Stimulated activated CD8-positive, alpha-beta memory T cell treated with anti-CD3 and anti-CD28 coated beads, Interleukin-12 subunit alpha, Interleukin-12 subunit beta, amount 100 ng/mL, for 1 hour (primary cell): Measurements from ENCODE around the gene VMP1.

ENCODE experiments used
- DNase-seq: peaks from one replicate; pipeline ENCODE4 v3.0.0-alpha.2; 2020; ENCODE audit warnings: low read depth

The VMP1 gene

DNA sequence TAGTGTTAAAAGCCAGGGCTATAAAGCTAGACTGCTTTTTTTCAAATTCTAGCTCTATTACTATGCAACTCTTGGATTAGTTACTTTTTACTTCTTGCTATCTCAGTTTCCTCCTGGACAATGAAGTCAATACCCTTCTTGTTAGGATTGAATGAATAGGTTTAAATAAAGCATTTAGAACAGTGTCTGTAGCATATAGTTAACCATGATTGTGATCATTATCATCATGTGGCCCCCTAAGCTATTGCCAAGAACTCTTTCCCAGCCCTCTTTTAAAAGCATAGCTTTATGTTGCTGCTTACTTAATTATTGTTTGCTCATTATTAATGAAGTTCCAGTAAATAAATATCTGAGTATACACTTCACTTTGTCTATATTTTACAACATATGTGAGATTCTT is 4.5 kb downstream of the VMP1 start:
- no peak for DNase-seq

DNA sequence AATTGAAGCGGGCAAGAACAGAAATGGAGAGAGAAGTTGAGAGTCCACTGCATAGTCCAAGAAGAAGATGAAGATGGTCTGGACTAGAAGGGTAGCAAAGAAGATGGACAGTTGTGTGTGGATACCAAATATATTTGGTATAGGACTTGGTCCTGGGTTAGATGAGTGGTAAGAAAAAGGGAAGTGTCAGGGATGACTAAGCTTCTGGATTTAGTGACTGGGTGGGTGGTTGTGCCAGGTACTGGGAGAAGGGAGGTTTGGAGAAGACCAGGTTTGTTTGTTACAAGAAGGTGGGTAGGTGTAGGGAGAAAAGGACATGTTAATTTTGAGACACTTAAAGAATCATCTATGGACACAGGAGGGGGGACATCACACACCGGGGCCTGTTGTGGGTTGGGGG is 5.4 kb downstream of the VMP1 start:
- no peak for DNase-seq

DNA sequence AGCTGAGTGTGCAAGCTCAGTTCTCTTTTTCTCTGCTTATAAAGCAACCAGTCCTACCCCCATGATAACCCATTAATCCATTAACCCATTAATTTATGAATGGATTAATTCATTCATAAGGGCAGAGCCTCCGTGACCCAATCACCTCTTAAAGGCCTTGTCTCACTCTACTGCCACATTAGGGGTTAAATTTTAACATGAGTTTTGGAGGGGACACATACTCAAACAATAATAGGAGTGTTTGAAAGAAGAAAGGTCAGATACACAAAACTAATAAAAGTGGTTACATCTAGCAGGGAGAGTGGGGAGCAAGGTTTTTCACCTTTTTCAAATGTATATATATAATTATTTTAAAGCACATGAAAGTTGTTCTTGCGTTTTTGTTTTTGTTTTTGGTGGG is 6.8 kb downstream of the VMP1 start:
- no peak for DNase-seq

DNA sequence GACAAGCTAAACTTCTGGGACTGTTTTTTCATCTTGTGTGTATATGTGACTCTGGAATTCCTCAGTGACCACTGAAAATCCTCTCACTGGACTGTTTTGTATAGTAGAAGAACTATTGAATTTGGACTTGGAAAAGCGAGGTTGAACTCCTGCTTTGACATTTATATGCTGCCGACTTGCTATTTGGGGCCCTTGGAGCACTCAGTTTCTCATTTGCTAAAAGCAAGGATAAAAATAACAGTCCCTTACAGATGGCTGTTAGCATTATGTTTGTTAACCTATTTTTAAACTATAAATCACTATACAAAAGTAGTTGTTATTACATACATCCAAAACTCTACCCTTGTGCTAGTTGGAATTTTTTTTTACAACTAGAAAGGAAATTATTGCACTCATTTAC is 9.0 kb downstream of the VMP1 start:
- DNase-seq: no peak

DNA sequence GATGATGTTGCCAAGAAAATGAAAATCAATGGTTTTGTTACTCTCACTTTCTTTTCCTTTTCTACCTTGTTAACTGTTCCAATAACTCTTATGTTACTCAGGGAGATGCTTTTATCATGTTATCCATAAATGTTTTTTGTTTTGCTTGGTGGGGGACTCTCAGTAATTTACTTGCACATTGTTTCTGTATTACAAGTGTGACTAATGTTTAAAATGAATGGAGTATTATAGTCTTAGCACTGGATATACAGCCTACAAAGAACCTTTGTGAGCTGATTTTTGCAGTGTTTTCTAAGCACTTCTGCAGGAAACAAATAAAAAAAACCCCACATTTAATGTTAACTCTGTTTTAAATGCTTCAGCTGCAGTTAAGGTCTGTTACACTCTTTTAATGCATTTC is 12.1 kb downstream of the VMP1 start:
- DNase-seq: no peak

DNA sequence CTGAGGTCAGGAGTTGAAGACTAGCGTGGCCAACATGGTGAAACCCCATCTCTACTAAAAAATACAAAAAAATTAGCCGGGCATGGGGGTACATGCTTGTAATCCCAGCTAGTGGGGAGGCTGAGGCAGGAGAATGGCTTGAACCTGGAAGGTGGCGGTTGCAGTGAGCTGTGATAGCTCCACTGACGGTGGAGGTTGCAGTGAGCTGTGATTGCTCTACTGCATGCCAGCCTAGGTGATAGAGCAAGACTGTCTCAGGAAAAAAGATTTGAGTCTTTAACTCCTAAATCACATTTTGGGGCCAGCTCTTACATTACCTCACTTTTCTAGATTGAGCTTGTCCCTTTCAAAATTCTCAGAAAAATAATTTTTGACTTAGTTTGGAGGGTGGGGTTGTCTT is 15.2 kb downstream of the VMP1 start:
- DNase-seq: no peak

DNA sequence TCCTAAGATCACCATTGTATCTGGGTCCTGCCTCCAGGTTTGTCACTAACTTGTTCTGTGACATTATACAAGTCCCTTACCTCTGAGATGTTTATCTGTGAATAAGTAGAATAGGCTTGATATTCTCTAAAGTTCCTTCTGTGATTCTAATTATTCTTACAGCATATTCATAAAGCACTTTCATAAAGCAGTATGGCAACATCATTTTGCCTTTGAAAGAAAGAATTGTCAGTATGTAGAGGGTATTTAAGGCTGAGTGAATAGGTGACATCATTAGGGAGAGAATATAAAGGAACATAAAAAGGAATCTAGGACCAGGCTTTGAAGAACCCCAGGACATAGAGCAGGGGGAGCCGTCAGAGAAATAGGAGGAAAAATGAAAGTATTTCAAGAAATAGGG is 15.6 kb downstream of the VMP1 start:
- DNase-seq: no peak

DNA sequence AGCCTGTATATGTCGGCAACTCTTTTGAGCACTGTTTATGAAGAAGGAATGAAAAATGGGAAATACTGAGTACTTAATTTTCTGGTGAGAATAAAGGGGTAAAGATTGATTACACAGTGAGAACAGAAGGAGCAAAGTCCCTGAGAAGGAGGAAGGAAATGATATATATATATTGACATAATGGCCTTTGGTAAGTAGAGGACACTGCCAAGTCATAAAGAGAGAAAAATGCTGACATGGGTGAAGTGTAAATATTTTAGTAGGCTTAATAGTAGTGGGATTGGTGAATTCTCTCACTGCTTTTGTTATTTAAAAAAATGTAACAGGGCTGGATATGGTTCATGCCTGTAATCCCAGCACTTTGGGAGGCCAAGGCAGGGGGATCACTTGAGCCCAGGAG is 16.2 kb downstream of the VMP1 start:
- DNase-seq: no peak

DNA sequence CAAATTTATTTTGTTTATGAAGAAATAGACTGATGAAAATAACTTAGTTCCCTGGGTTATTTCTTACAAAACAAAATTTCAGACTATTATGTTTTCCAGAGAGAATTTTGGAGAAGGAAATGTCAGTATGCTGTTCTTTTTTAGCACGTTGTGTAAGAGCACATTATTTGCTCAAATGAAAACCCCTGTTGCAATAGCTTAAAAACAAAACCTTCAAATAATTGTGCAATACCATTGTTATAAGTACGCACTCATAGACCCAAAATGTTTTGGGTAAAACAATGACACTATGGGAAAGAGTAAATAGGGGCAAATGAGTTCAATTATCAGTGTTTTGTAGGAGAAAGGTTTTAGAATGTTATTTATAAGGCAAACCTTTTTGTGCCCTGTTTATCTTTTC is 18.2 kb downstream of the VMP1 start:
- no peak for DNase-seq

DNA sequence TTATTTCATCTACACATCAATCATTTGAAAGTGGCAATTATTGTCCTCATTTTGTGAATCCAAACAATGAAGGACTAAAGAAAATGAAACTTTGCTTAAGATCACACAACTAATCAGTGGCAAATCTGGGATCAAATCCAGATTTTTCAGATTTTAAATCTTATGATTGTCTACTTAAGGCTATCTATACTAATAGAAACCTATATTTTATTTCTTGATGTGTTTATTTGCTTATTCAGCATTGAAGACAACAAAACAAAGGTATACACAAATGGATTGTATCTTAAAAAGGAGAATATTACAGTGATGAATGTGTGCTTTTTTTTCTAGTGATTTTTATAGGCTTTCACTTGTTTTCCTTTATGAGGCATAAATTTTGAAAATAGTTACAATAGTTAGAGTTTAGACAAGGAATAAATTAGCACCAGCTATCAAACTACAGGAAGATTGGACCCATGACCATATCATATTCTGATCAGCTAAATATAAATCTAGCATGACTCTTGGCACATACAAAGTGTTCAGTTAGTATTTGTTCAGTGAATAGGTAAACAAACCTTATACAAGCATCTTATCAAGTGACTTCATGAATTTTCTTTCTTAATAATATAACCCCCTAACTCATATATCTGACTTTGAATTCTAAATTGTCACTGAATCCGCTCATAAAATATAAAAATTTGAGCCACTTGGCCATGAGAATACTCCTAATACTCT is 20.5 kb downstream of the VMP1 start:
- DNase-seq: no peak

DNA sequence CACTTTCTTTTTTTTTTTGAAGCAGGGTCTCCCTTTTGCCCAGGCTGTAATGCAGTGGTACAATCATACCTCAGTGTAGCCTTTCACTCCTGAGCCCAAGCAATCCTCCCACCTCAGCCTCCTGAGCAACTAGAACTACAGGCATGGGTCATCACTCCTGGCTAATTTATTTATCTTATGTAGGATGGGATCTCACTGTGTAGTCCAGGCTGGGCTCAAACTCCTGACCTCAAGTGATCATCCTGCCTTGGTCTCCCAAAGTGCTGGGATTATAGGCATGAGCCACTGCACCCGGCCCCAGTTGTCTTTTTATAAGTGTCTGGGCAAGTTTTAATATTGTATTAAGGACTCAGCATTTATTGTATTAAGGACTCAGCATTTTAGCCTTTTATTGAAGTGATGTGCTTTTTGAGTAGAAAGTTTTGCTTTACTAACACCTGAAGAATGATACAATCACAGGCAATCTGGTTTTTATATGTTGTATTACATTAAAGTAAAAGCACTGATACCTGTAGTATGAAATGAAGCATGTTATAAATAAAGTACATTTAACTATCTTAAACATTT is 22.9 kb downstream of the VMP1 start:
- DNase-seq: no peak

DNA sequence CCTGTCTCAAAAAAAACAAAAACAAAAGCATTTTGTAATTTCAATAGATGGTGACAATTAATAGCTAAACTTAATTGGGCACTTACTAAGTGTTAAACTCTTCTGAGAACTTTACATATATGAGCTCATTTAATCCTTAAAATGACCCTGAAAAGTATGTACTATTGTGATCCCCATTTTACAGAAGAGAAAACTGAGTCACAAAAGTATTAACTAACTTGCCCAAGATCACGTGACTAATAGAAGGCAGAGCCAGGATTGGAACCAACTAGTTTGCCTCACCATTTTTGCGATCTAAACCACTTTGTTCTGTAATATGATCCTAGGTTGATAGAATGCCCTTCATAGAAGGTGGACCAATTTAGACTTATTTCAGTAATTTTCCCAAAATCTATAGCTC is 26.2 kb downstream of the VMP1 start:
- DNase-seq: no peak

DNA sequence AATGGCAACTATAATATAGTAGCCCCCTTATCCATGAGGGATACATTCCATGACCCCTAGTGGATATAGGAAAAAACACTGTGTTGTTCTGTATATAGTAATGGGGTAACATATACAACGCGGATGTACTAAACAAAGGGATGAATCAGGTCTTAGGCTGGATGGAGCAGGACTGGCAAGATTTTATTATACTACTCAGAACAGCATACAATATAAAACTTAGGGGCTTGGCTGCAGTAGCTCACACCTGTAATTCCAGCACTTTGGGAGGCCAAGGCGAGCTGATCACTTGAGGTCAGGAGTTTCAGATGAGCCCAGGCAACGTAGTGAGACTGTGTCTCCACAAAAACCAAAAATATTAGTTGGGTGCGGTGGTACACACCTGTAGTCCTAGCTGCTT is 26.8 kb downstream of the VMP1 start:
- no peak for DNase-seq

DNA sequence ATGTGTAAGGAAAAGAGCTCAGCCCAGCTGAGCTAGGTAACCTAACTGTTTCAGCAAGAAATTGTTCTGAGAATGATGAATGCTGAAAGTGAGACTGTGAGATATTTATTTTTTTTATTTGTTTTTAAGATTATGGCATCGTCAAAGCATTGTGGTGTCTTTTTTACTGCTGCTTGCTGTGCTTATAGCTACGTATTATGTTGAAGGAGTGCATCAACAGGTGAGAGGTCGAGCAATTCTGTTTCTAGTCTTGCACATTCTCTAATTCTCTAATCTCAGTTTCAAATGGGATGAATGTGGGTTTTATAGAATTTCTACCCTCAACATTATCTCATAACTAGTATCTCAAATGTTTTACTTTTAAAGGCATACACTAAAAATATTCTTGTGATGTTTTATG is 29.9 kb downstream of the VMP1 start:
- no peak for DNase-seq

DNA sequence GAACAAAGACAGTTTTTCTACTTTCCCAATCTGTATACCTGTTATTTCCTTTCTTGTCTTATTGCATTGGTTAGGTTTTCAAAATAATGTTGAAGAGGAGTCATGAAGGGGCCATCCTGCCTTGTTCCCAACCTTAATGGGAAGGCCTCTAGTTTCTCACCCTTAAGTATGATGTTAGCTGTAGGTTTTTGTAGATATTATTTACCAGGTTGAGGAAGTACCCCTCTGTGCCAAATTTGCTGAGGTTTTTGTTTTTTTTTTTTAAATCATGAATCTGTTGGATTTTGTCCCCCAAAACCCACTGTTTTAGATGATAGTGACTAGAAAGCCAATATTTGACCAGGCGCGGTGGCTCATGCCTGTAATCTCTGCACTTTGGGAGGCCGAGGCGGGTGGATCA is 36.4 kb downstream of the VMP1 start:
- DNase-seq: no peak

DNA sequence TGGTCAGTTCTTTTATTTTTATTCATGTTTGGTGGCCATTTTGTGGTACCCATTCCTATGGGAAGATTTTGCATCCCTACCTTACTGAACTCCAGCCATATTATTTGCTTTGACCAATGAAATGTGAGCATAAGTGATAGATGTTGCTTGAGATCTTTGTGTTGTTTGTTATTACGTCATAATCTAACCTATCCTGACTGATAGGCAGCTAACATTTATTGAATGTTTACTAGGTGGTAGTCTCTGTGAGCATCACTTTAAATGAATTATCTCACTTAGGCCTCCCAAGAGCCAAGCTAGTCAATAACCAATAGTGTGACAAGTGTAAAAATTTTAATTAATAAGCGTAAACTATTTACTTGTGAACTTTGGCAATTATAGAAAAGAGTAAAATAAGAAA is 37.6 kb downstream of the VMP1 start:
- DNase-seq: no peak

DNA sequence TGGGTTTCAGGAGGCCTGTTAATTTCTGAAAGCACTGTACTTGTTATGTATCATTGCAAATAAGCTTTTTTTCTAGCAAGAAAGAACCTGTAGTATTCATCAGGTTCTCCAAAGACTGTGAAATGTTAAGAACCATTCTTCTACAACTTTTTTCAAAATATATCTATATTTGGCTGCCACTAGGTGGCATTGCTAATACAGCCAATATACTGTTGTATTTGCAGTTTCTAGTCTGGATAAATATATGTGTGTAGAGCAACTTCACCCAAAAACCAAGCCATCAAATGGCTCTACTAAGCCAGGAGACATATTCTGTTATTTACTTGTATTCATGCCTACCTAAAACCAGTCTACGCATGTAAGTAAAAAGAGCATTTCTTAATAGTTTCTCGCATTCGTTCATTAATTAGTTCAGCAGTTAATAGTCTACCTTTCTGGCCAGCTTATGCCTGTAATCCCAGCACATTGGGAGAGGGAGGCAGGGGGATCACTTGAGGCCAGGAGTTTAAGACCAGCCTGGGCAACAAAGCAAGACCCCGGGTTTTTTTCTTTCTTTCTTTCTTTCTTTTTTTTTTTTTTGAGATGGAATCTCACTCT is 39.5 kb downstream of the VMP1 start:
- DNase-seq: no peak

DNA sequence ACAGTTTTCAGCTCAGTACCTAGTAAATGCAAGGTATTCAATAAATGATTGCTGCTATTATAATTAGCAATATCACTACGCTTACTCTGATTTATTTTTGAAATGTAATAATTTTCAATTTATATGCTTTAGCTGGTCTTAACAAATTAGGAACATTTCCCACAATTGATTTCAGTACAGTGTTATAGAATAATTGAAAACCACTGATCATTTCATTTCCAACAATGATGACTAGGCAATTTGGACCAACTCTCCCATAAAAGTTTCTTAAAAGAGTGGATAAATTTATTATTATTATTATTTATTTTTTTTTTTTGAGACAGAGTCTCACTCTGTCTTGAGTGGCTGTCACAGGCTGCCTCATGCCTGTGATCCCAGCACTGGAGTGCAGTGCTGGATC is 41.1 kb downstream of the VMP1 start:
- DNase-seq: no peak

DNA sequence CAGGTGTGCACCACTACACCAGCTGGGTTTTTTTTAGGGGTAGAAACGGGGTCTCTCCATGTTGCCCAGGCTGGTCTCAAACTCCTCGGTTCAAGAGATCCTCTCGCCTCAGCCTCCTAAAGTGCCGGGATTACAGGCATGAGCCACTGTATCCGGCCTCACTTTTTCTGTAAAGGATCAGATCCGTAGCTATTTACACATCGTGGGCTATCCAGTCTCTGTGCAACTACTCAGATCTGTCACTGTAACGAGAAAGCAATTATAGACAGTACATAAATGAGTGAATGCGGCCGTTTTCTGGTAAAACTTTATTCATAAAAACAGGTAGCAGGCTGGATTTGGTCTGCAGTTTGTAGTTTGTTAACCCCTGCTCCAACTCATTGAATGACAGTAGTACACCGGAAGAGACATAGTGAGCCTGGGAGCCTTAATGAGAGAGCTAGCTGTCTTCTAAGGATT is 44.5 kb downstream of the VMP1 start:
- DNase-seq: no peak

DNA sequence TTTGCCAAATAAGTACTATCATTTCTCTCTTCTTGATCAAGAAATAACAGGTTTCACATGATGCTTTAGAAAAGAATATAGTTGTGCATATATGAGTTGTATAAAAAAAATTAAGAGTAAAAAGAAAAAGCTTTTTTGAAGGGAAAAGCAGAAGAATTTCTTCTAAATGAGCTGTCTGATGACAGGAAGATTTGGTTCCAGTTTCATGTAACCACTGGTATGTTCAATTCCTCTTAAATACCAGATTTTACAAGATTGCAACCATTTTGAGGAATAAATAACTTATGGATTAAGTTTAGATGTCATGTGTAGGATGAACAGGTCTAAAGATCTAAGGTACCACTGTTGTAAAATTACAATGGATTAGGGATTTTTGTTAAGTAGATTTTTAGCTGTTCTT is 45.0 kb downstream of the VMP1 start:
- DNase-seq: no peak

DNA sequence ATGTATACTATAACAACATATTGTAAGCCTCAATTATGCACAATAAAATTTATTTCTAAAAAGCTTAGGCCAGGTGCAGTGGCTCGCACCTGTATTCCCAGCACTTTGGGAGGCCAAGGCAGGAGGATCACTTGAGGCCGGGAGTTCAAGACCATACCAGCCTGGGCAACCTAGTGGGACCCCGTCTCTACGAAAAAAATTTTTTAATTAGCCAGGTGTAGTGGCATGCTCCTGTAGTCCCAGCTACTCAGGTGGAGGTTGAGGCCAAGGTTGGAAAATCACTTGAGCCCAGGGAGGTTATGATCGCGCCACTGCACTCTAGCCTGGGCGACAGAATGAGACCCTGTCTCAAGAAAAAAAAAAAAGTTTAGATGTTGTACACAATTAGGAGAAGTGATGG is 45.5 kb downstream of the VMP1 start:
- DNase-seq: no peak

DNA sequence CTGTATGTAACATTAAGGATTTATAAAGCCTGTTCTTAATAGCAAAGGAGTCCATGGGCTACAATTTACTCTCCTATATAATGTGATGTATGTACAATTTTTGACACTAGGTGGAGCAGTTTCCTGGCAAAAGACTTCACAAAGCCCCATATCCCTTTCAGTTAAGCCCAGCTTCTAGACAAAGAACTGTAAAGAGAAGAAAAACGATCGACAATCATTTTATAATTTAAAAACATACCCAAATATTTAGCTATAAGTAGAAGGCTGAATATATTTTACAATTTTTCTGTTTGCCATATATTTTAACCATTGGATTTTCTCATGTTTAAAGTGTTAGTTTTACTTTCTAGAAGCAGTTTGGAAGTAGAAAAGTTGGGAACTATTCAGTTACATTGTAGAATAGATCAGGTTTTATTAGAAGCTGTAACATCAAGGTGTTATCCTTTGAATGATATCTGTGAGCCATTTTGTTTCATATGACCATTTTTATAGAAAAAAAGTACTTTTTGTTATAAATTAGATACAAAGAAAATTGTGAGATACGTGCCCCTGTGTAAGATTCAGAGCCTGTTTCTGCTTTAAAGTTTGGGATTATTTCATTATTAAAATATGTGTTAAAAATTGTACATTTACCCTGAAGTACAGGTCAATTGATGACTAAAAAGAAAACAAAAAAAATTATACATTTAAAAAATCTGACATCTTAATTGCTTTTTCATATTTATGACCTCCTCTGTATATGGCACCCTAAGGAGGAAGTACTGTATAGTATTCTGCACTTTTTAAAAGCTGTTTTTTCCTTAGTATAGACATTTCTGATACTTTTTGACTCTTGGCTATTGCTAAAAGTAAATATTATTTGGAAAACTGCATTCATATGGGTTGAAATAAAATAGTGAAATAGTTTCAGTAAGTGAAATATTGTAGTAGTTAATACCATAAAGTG is 46.3 kb downstream of the VMP1 start:
- no peak for DNase-seq

DNA sequence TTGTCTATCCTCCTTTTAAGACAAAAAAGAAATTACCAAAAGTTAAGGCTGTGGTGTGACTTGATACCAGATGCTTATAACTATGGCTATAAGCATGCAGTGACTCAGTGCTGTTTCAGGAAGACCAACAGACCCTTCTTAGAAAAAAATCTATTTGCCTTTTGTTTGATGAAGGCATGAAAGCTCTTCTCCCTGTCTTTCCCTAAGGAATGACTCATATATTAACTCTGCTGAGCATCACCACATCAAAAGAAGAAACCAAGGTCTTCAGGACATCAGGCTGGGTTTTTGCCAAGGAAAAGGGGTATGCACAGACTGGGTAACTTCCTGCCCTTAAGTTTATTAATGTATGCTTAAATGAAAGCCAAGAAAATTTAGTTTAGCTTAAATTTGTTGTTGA is 47.1 kb downstream of the VMP1 start:
- no peak for DNase-seq
